H9 (cell line): Measurements from ENCODE around the gene LITAF. TPM values are rescaled to one million over a fixed set of nuclear protein-coding genes. Genes with fewer than 3 reads are reported as not detected.

Source experiments
- DNase-seq: peaks from one replicate; pipeline ENCODE4 v3.0.0-alpha.2; 2017
- H2AFZ ChIP-seq: one replicate; pipeline ENCODE4 v1.6.1; 2013; ENCODE audit warnings: mild to moderate bottlenecking, low read length, control low read depth, moderate library complexity
- H2AK5ac ChIP-seq: 2 replicates; pipeline ENCODE4 v1.6.1; 2013; ENCODE audit warnings: low read length, control low read depth, mixed read lengths; ENCODE audit not compliant: insufficient read length
- H2BK120ac ChIP-seq: one replicate; pipeline ENCODE4 v1.6.1; 2013; ENCODE audit warnings: low read depth, mild to moderate bottlenecking, low read length, control low read depth, inconsistent platforms; ENCODE audit not compliant: poor library complexity, severe bottlenecking
- H2BK12ac ChIP-seq: 2 replicates; pipeline ENCODE4 v1.6.1; 2013; ENCODE audit warnings: low read length, control low read depth, mixed read lengths, low read depth; ENCODE audit not compliant: insufficient read length
- H2BK15ac ChIP-seq: 2 replicates; pipeline ENCODE4 v1.6.1; 2013; ENCODE audit warnings: low read depth, low read length, control low read depth
- H2BK20ac ChIP-seq: one replicate; pipeline ENCODE4 v1.6.1; 2013; ENCODE audit warnings: low read depth, mild to moderate bottlenecking, low read length, control low read depth, inconsistent platforms; ENCODE audit not compliant: poor library complexity, severe bottlenecking
- H2BK5ac ChIP-seq: 2 replicates; pipeline ENCODE4 v1.6.1; 2013; ENCODE audit warnings: low read length, control low read depth, mixed read lengths; ENCODE audit not compliant: insufficient read length
- H3K14ac ChIP-seq: 2 replicates; pipeline ENCODE4 v1.6.1; 2013; ENCODE audit warnings: low read length, control low read depth; ENCODE audit not compliant: insufficient read depth
- H3K18ac ChIP-seq: 2 replicates; pipeline ENCODE4 v1.6.1; 2013; ENCODE audit warnings: low read depth, mild to moderate bottlenecking, mixed read lengths, low read length, control low read depth; ENCODE audit not compliant: insufficient read length
- H3K23ac ChIP-seq: 2 replicates; pipeline ENCODE4 v1.6.1; 2013; ENCODE audit warnings: low read length, control low read depth, mixed read lengths, low read depth; ENCODE audit not compliant: insufficient read length
- H3K23me2 ChIP-seq: 2 replicates; pipeline ENCODE4 v1.6.1; 2013; ENCODE audit warnings: low read depth, mild to moderate bottlenecking, mixed read lengths, low read length, control low read depth; ENCODE audit not compliant: insufficient read length, poor library complexity, severe bottlenecking
- H3K27ac ChIP-seq: 2 replicates; pipeline ENCODE4 v1.5.1; 2013; ENCODE audit warnings: low read length, control low read depth, mixed read lengths, low read depth; ENCODE audit not compliant: insufficient read length
- H3K27me3 ChIP-seq: 2 replicates; pipeline ENCODE4 v1.6.1; 2013; ENCODE audit warnings: low read length, control low read depth, inconsistent platforms; ENCODE audit not compliant: insufficient read depth
- H3K4ac ChIP-seq: 2 replicates; pipeline ENCODE4 v1.6.1; 2013; ENCODE audit warnings: low read depth, mild to moderate bottlenecking, control low read depth, inconsistent platforms, low read length, moderate library complexity
- H3K4me1 ChIP-seq: 2 replicates; pipeline ENCODE4 v1.6.1; 2013; ENCODE audit warnings: low read length, control low read depth, inconsistent platforms; ENCODE audit not compliant: insufficient read depth
- H3K4me2 ChIP-seq: 2 replicates; pipeline ENCODE4 v1.6.1; 2013; ENCODE audit warnings: low read length, control low read depth, mixed read lengths; ENCODE audit not compliant: insufficient read length, insufficient read depth
- H3K56ac ChIP-seq: 2 replicates; pipeline ENCODE4 v1.6.1; 2013; ENCODE audit warnings: low read depth, mild to moderate bottlenecking, mixed read lengths, low read length, control low read depth; ENCODE audit not compliant: insufficient read length
- H3K79me1 ChIP-seq: 2 replicates; pipeline ENCODE4 v1.6.1; 2013; ENCODE audit warnings: low read depth, mild to moderate bottlenecking, moderate library complexity, low read length, control low read depth, inconsistent platforms; ENCODE audit not compliant: insufficient read depth, poor library complexity, severe bottlenecking
- H3K79me2 ChIP-seq: 2 replicates; pipeline ENCODE4 v1.6.1; 2013; ENCODE audit warnings: low read length, control low read depth, inconsistent platforms; ENCODE audit not compliant: insufficient read depth
- H3K9ac ChIP-seq: 2 replicates; pipeline ENCODE4 v1.6.1; 2013; ENCODE audit warnings: low read length, control low read depth, mixed read lengths; ENCODE audit not compliant: insufficient read length; ENCODE audit errors: extremely low read depth
- H3K9me3 ChIP-seq: one replicate; pipeline ENCODE4 v1.6.1; 2013; ENCODE audit warnings: low read depth, low read length, inconsistent platforms; ENCODE audit not compliant: control insufficient read depth
- H3T11ph ChIP-seq: one replicate; pipeline ENCODE4 v1.6.1; 2013; ENCODE audit warnings: mild to moderate bottlenecking, low read length, control low read depth, inconsistent platforms
- H4K20me1 ChIP-seq: one replicate; pipeline ENCODE4 v1.6.1; 2013; ENCODE audit not compliant: control insufficient read depth, insufficient read length, insufficient read depth
- H4K5ac ChIP-seq: 2 replicates; pipeline ENCODE4 v1.6.1; 2013; ENCODE audit warnings: low read depth, mild to moderate bottlenecking, mixed read lengths, low read length, control low read depth; ENCODE audit not compliant: insufficient read length
- H4K8ac ChIP-seq: replicated peaks from 2 replicates; pipeline ENCODE4 v1.6.1; 2013; ENCODE audit warnings: low read length, control low read depth, mixed read lengths, low read depth; ENCODE audit not compliant: insufficient read length
- H4K91ac ChIP-seq: 2 replicates; pipeline ENCODE4 v1.6.1; 2013; ENCODE audit warnings: low read depth, mild to moderate bottlenecking, moderate library complexity, mixed read lengths, low read length, control low read depth; ENCODE audit not compliant: insufficient read length
- H3K27ac Mint-ChIP-seq, 3 experiments: 2 replicates in 2 of 3; 3 replicates in 1 of 3; pipeline ENCODE4 v1.8.0; 2020 to 2021; ENCODE audit warnings: mixed read lengths in 3 of 3, mild to moderate bottlenecking in 1 of 3, moderate library complexity in 1 of 3
- H3K27me3 Mint-ChIP-seq: 2 replicates; pipeline ENCODE4 v1.8.0; 2021; ENCODE audit warnings: low read depth, mild to moderate bottlenecking, moderate library complexity, mixed read lengths
- H3K36me3 Mint-ChIP-seq, 3 experiments: 2 replicates in 2 of 3; 3 replicates in 1 of 3; pipeline ENCODE4 v1.8.0; 2020 to 2021; ENCODE audit warnings: low read depth in 3 of 3, mixed read lengths in 3 of 3; ENCODE audit not compliant: insufficient read depth in 1 of 3
- H3K4me1 Mint-ChIP-seq, 2 experiments: 2 replicates each; pipeline ENCODE4 v1.8.0; 2020; ENCODE audit warnings: mixed read lengths in 2 of 2
- H3K4me3 Mint-ChIP-seq, 2 experiments: 2 replicates in 1 of 2; 3 replicates in 1 of 2; pipeline ENCODE4 v1.8.0; 2020 to 2021; ENCODE audit warnings: mild to moderate bottlenecking in 2 of 2, mixed read lengths in 2 of 2, moderate library complexity in 1 of 2
- H3K9me3 Mint-ChIP-seq, 2 experiments: 2 replicates in 1 of 2; 3 replicates in 1 of 2; pipeline ENCODE4 v1.8.0; 2020; ENCODE audit warnings: mild to moderate bottlenecking in 2 of 2, mixed read lengths in 2 of 2, moderate library complexity in 1 of 2
- CTCF ChIP-seq: fragments of 200-600 bp; sonication (generic); conservative IDR thresholded peaks from 3 replicates; pipeline ENCODE4 v1.8.0; 2021; ENCODE audit warnings: antibody characterized with exemption, mild to moderate bottlenecking
- WGBS: extraction: QIAGEN DNeasy Blood & Tissue Kit; methylation state at CpG from one replicate; pipeline ENCODE4 v1.1.7; 2013; ENCODE audit warnings: missing lambda C conversion rate, low lambda C conversion rate, mixed read lengths; ENCODE audit not compliant: insufficient read length; ENCODE audit errors: extremely low coverage; 5-methylcytosine and 5-hydroxymethylcytosine counted together
- total RNA-seq: library from RNA; stranded (reverse); gene quantifications from 2 replicates; pipeline ENCODE4 v1.2.1, GENCODE V29; 2021

The LITAF gene
- total RNA-seq, 1 experiment from 2014 or later = 249 TPM

GRCh38 chr16:11634312-11634711 is 47.6 kb upstream of the LITAF start:
- no peak overlapping the region for H4K91ac ChIP-seq
- no peak overlapping the region for H2BK15ac ChIP-seq
- H3T11ph ChIP-seq = no peak overlapping the region
- H4K5ac ChIP-seq = no peak overlapping the region
- H3K79me1 ChIP-seq = no peaks in the 10 kb centered on the region
- Mint-ChIP-seq H3K27me3 (peaks cover 4% of the 10 kb centered on the region), H3K4me1 (peaks cover 24 to 45% of the 10 kb centered on the region in 2 experiments), H3K4me3 (no peak overlapping the region), H3K36me3 (no peaks in the 10 kb centered on the region), H3K27ac (no peak overlapping the region), H3K9me3 (no peaks in the 10 kb centered on the region; a peak in 1 of 5 replicates)
- no peak overlapping the region for H2AK5ac ChIP-seq
- H3K79me2 ChIP-seq = no peaks in the 10 kb centered on the region
- peaks cover 3% of the 10 kb centered on the region; the same call in 1 of the 2 replicates for H3K4me1 ChIP-seq
- H2BK5ac ChIP-seq = no peak overlapping the region
- H2BK12ac ChIP-seq = no peak overlapping the region
- H3K27me3 ChIP-seq = no peaks in the 10 kb centered on the region
- H2AFZ ChIP-seq = no peak overlapping the region
- no peak overlapping the region for H3K56ac ChIP-seq
- H3K4ac ChIP-seq = no peak overlapping the region
- H3K27ac ChIP-seq = no peak overlapping the region
- no CpG with 5 or more reads among the region's 6 CpGs for whole genome bisulfite sequencing
- no peak for DNase-seq
- H3K18ac ChIP-seq = no peak overlapping the region
- no peak overlapping the region for H3K23ac ChIP-seq
- no peak overlapping the region for H2BK20ac ChIP-seq
- H3K4me2 ChIP-seq = no peak overlapping the region
- H3K9me3 ChIP-seq = no peaks in the 10 kb centered on the region
- no peak overlapping the region for H3K9ac ChIP-seq
- peaks cover 3% of the 10 kb centered on the region for H3K23me2 ChIP-seq
- no peaks in the 10 kb centered on the region for H4K20me1 ChIP-seq
- H3K14ac ChIP-seq = no peak overlapping the region
- TF ChIP-seq CTCF = no peak
- no peak overlapping the region for H4K8ac ChIP-seq
- no peak overlapping the region for H2BK120ac ChIP-seq
